CD8-positive, alpha-beta memory T cell (primary cell): ENCODE results near the gene ETAA1. TPM values are rescaled to one million over a fixed set of nuclear protein-coding genes. Genes with fewer than 3 reads are reported as not detected.

Source experiments
- CTCF ChIA-PET: fragments of 350-600 bp; sonication (Branson Sonifier 250); formaldehyde crosslinking; loops from one replicate; lab custom pipeline; 2021; ENCODE audit warnings: antibody characterized with exemption; lab: Charles Lee
- POLR2A ChIA-PET: fragments of 350-600 bp; sonication (Branson Sonifier 250); formaldehyde crosslinking; loops from one replicate; lab custom pipeline; 2021; ENCODE audit warnings: antibody characterized with exemption; lab: Charles Lee
- DNase-seq, 5 donors: peaks; one replicate each; pipeline versions ENCODE4 v3.0.0 to v3.0.0-alpha.2; 2020 to 2022; ENCODE audit warnings: mixed read lengths in 1 of 5
- H3K27ac ChIP-seq: one replicate; pipeline ENCODE4 v1.7.0; 2013; ENCODE audit warnings: low read depth, mild to moderate bottlenecking, low read length, moderate library complexity
- H3K27me3 ChIP-seq: 2 replicates; pipeline ENCODE4 v1.7.0; 2013; ENCODE audit warnings: low read length, mild to moderate bottlenecking; ENCODE audit not compliant: insufficient read depth, poor library complexity, severe bottlenecking
- H3K36me3 ChIP-seq: 2 replicates; pipeline ENCODE4 v1.7.0; 2013; ENCODE audit warnings: mild to moderate bottlenecking, low read length, moderate library complexity; ENCODE audit not compliant: insufficient read depth
- H3K4me1 ChIP-seq: 2 replicates; pipeline ENCODE4 v1.7.0; 2013; ENCODE audit warnings: mild to moderate bottlenecking, low read length, moderate library complexity; ENCODE audit not compliant: insufficient read depth
- H3K4me3 ChIP-seq: 2 replicates; pipeline ENCODE4 v1.7.0; 2013; ENCODE audit warnings: mild to moderate bottlenecking, low read length
- H3K9me3 ChIP-seq: 2 replicates; pipeline ENCODE4 v1.7.0; 2013; ENCODE audit warnings: mild to moderate bottlenecking, low read length
- H3K27ac Mint-ChIP-seq, 8 donors: one replicate each; pipeline ENCODE4 v1.8.0; 2020 to 2021; ENCODE audit warnings: mixed read lengths in 8 of 8, mild to moderate bottlenecking in 6 of 8, inconsistent platforms in 3 of 8, moderate library complexity in 3 of 8
- H3K27me3 Mint-ChIP-seq, 2 donors: one replicate each; pipeline ENCODE4 v1.8.0; 2020 to 2021; ENCODE audit warnings: mixed read lengths in 2 of 2, mild to moderate bottlenecking in 1 of 2, moderate library complexity in 1 of 2
- H3K36me3 Mint-ChIP-seq, 3 donors: one replicate each; pipeline ENCODE4 v1.8.0; 2020 to 2021; ENCODE audit warnings: mixed read lengths in 3 of 3, inconsistent platforms in 1 of 3, mild to moderate bottlenecking in 1 of 3
- H3K4me1 Mint-ChIP-seq, 3 donors: one replicate each; pipeline ENCODE4 v1.8.0; 2020 to 2021; ENCODE audit warnings: mixed read lengths in 3 of 3, inconsistent platforms in 1 of 3, mild to moderate bottlenecking in 1 of 3
- H3K4me3 Mint-ChIP-seq, 7 donors: one replicate each; pipeline ENCODE4 v1.8.0; 2020 to 2021; ENCODE audit warnings: mixed read lengths in 7 of 7, mild to moderate bottlenecking in 6 of 7, moderate library complexity in 4 of 7, inconsistent platforms in 2 of 7
- H3K9me3 Mint-ChIP-seq, 5 donors: one replicate each; pipeline ENCODE4 v1.8.0; 2020 to 2022; ENCODE audit warnings: mixed read lengths in 5 of 5, mild to moderate bottlenecking in 3 of 5, moderate library complexity in 2 of 5, inconsistent platforms in 1 of 5
- polyA plus RNA-seq: library from polyadenylated mRNA; unstranded; fragments of 300-500 nt; fragmentation: Illumina TruSeq; gene quantifications from one replicate; pipeline ENCODE4 v1.2.3, GENCODE V29; 2021
- total RNA-seq, 2 experiments: library from RNA; stranded (reverse); gene quantifications; one replicate each; pipeline ENCODE4 v1.2.3, GENCODE V29; 2021

The ETAA1 gene
- total and polyA plus RNA-seq, 3 experiments from 2014 or later = 5.5 to 11.4 (median 10.8) TPM

DNA sequence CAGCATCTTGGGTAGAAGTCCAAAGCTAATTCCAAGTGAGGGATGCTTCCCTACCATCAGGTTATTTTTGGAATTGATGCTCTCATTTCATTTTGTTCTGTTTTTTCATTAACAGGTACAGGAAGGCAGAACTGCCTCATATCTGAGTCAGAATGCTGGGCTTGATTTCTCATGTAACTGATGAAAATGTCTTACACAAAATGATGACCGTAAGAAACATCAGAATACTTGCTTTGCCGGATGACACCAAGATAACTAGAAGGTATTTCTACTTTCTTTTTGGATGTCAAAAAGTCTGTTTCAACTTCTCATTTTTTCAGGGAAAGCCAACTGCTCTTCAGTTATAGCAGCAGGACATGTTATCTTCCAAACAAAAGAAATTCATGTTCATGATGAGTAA lies 62.6 kb downstream of the ETAA1 start:
- no peaks in the 10 kb centered on the region for H3K36me3 ChIP-seq
- no peak for DNase-seq
- Mint-ChIP-seq H3K9me3 (no peaks in the 10 kb centered on the region), H3K4me3 (no peak overlapping the region), H3K36me3 (no peaks in the 10 kb centered on the region), H3K27me3 (no peaks in the 10 kb centered on the region), H3K4me1 (no peaks in the 10 kb centered on the region), H3K27ac (no peak overlapping the region)
- H3K4me1 ChIP-seq = no peaks in the 10 kb centered on the region
- no peaks in the 10 kb centered on the region for H3K27me3 ChIP-seq
- no peak overlapping the region for H3K27ac ChIP-seq
- CTCF ChIA-PET = no interaction called here
- H3K9me3 ChIP-seq = no peaks in the 10 kb centered on the region
- H3K4me3 ChIP-seq = no peak overlapping the region
- POLR2A ChIA-PET = no interaction called here
